VCaP (cell line): ENCODE measurements around the gene PRDX4.
A peak's percentile ranks its signal among the peaks of the same experiment; 100 is the strongest.
"Not testable (repeated sequence)": the region's sequence is repeated elsewhere in the genome, so short reads cannot be mapped to it uniquely, and the experiment has no call there.

Experiments used
- H3K27ac ChIP-seq: fragments of 450-650 bp; 2 replicates; pipeline ENCODE4 v1.5.1; 2017
- TF ChIP-seq, protein P1 (sequence below): fragments of 450-650 bp; conservative IDR thresholded peaks from 2 replicates; pipeline ENCODE4 v1.5.1; 2017; ENCODE audit warnings: mild to moderate bottlenecking, moderate library complexity

PRDX4 gene

DNA sequence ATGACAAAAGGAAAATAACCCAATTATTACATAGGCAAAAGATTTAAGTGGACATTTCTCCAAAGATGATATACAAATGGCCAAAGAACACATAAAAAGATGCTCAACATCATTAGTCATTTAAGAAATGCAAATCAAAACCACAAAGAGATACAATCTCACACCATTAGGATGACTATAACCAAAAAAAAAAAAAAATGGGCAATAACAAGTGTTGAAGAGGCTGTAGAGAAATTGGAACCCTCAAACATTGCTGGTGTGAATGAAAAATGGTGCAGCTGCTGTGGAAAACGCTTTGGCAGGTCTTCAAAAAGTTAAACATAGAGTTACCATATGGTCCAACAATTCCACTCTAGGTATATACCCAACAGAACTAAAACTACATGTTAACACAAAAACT lies 5.6 kb upstream of the PRDX4 start:
- TF ChIP-seq, protein P1, sequence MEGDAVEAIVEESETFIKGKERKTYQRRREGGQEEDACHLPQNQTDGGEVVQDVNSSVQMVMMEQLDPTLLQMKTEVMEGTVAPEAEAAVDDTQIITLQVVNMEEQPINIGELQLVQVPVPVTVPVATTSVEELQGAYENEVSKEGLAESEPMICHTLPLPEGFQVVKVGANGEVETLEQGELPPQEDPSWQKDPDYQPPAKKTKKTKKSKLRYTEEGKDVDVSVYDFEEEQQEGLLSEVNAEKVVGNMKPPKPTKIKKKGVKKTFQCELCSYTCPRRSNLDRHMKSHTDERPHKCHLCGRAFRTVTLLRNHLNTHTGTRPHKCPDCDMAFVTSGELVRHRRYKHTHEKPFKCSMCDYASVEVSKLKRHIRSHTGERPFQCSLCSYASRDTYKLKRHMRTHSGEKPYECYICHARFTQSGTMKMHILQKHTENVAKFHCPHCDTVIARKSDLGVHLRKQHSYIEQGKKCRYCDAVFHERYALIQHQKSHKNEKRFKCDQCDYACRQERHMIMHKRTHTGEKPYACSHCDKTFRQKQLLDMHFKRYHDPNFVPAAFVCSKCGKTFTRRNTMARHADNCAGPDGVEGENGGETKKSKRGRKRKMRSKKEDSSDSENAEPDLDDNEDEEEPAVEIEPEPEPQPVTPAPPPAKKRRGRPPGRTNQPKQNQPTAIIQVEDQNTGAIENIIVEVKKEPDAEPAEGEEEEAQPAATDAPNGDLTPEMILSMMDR, result no peak
- no peak overlapping the region for H3K27ac ChIP-seq

DNA sequence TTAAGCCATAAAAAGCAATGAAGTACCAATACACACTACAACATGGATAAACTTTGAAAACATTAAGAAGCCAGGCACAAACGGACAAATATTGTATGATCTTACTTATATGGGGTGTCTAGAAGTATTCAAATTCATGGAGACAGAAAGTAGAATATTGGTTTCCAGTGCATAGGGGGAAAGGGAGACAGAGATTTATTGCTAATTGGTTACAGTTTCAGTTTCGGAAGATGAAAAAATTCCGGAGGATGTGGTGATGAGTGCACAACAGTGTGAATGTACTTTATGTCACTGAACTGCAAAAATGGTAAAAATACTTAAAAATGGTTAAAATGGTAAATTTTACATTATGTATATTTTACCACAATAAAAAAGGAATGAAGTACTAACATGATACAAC lies 5.1 kb upstream of the PRDX4 start:
- TF ChIP-seq, protein P1, result no peak
- no peak overlapping the region for H3K27ac ChIP-seq

DNA sequence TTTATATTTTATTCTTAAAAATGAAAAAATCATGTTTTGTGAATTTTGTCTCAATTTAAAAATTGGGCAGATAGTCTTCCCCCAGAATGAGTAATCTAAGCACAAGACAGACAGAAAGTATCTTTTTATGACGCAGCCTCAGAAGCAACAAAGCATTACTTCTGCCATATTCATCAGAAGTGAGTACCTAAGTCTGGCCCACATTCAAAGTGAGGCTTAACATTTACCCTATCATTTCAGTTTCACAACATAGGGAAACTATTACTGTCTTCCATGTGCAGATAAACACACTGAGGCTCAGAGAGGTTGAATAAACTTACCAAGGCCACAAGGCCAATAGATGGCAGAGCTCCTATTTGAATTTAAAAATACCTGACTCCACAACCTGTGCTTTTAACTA lies 4.4 kb upstream of the PRDX4 start:
- TF ChIP-seq, protein P1, result no peak
- H3K27ac ChIP-seq, result no peak overlapping the region

DNA sequence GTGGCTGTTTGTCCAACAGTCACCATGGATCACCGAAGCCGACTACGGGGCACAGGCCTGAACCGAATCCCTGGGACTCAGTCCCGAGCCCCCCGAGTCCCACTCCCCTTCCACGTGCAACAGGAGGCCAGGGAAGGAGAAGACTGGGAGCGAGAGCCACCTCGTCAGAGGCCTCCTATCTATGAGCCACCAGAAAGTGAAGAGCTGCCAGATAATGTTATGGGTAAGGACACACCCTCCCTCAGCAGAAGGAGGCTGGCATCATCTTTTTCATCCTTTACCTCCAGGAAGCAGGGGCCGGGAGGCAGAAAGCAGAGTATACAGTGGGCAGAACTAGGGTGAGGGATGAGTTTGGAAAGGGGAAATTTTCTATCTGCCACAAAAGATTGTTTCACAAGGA lies 2.8 kb upstream of the PRDX4 start:
- TF ChIP-seq, protein P1, result no peak
- H3K27ac ChIP-seq, result no peak overlapping the region

DNA sequence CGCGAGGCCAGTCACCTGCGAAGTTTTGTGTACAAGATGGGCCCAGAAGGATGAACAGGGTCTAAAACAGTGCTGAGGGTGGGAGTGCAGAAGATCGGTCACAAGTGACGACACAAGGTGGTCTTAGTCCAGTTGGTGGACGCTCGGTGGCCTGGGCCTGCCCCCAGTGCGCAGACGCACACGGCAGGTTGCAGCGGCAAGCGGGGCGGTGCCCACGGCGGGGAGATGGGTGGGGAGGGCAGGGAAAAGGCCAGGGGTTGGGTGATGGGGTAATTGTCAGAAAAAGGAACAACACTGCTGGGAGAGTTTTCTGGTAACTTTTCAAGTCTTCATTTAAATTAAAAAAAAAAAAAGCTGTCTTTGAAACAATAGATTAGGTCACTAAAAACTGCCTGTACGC lies 1.0 kb upstream of the PRDX4 start:
- peak overlapping the region; percentile 77 for H3K27ac ChIP-seq
- TF ChIP-seq, protein P1, result no peak

DNA sequence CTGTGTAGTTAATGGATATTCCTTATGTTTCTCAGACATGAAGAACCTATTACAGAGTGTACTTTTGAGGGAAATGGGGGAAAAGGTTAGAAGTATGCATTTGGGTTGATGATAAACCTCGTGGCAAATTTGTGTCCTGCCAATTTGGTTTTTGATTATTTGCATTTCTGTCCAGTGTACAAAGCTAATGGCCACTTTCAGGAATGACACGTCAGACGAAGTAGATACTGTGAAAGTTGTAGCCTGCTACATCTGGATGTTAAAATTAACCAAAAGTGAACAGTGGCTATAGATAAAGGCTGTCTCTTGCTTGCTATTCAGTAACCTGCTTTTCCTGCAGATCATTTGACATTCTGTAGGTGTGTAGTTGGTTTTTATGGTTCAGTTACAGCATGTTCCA lies 1.0 kb downstream of the PRDX4 start:
- TF ChIP-seq, protein P1, result no peak
- peak overlapping the region; percentile 77 for H3K27ac ChIP-seq

DNA sequence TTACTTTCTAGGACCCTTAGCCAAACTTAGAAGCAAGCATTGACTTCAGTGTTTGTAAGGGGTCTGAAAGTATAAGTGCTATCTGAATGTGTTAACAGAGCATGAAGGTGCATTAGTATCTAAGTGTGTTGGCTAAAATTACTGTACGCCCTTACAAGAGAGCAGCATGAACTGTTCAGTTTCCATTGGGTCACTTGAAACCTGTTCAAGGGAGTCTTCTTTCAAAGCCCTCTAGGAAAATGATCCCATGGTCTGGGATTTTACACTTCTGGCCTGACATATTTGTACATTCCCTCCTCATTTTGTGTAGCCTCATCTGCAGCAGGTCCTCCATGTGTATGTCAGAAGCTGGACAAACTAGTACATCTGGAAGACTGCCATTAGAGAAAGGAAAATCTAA lies 3.2 kb downstream of the PRDX4 start:
- H3K27ac ChIP-seq, result no peak overlapping the region
- TF ChIP-seq, protein P1, result no peak

DNA sequence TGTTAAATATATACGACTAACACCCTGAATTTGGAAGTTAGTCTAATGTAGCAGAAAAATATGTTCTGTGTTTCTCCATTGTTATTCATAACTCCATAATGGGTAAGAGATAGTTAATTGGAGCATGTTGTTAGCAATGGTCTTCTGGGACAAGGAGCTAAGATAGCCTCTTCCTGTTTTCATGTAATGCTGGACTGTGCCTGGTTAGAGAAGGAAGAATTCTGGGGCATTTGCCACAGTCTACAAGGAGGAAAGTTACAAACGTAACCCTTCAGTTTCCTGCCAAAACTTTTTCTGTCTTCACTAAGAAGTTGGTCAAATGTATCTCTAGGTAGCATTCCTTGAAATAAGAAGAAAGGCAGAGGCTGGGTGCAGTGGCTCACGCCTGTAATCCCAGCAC lies 5.8 kb downstream of the PRDX4 start:
- no peak overlapping the region for H3K27ac ChIP-seq
- TF ChIP-seq, protein P1, result no peak

DNA sequence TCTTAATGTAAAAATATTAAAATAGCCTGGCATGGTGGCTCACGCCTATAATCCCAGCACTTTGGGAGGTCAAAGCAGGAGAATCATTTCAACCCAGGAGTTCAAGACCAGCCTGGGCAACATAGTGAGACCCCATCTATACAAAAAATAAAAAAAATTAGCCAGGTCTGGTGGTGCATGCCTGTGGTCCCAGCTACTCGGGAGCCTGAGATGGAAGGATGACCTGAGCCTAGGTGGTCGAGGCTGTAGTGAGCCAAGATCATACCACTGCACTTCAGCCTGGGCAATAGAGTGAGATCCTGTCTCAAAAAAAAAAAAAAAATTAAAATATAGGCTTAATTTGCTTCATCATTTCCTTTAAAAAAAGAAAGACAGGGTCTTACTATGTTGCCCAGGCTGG lies 9.2 kb downstream of the PRDX4 start:
- H3K27ac ChIP-seq, result not testable (repeated sequence)
